IPS-18a (cell line): ENCODE measurements around the gene IL26.

Experiments used
- H3K27ac ChIP-seq: one replicate; pipeline ENCODE4 v1.5.1; 2013; ENCODE audit warnings: low read length
- H3K27me3 ChIP-seq: one replicate; pipeline ENCODE4 v1.6.1; 2013; ENCODE audit warnings: mild to moderate bottlenecking, low read length; ENCODE audit not compliant: control insufficient read depth, insufficient read depth
- H3K36me3 ChIP-seq: one replicate; pipeline ENCODE4 v1.6.1; 2013; ENCODE audit warnings: low read depth, low read length; ENCODE audit not compliant: control insufficient read depth
- H3K4me1 ChIP-seq: one replicate; pipeline ENCODE4 v1.6.1; 2013; ENCODE audit warnings: low read depth, low read length; ENCODE audit not compliant: control insufficient read depth
- H3K4me3 ChIP-seq: one replicate; pipeline ENCODE4 v1.5.1; 2013; ENCODE audit warnings: low read length
- H3K9ac ChIP-seq: one replicate; pipeline ENCODE4 v1.6.1; 2013; ENCODE audit warnings: mild to moderate bottlenecking, low read length, moderate library complexity
- H3K9me3 ChIP-seq: one replicate; pipeline ENCODE4 v1.6.1; 2013; ENCODE audit warnings: low read depth, low read length; ENCODE audit not compliant: control insufficient read depth

The IL26 gene

DNA sequence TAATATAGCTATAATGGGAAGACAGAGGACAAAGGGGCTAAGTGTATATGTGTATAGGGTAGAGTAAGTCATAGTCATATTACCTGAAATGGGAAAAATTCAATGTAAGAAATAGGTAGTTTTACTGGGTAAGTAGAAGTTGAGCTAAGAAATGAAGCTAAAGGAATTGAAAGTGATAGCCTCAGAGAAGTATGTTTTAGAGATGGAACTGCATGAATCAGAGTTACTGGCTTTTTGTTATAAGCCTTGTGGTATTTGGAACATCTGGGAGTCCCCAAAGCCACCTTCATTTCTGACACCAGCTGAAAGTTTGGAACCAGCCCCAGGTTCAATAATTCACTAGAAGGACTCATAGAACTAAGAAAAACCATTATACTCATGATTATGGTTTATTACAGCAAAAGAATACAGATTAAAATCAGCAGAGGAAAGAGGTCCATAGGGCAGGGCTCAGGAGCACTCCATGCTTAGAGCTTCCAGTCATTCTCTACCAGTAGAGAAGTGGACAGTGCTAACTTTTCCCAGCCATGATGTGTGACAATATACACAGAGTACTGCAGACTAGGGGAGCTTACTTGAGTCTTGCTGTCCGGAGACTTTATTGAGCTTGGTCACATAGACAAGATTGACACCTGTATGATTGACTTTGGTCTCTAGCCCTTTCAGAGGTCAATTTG is 56.3 kb downstream of the IL26 start:
- no peaks in the 10 kb centered on the region for H3K27me3 ChIP-seq
- H3K4me3 ChIP-seq = no peak overlapping the region
- no peaks in the 10 kb centered on the region for H3K9me3 ChIP-seq
- no peaks in the 10 kb centered on the region for H3K4me1 ChIP-seq
- no peaks in the 10 kb centered on the region for H3K36me3 ChIP-seq
- no peak overlapping the region for H3K27ac ChIP-seq
- H3K9ac ChIP-seq = no peak overlapping the region

DNA sequence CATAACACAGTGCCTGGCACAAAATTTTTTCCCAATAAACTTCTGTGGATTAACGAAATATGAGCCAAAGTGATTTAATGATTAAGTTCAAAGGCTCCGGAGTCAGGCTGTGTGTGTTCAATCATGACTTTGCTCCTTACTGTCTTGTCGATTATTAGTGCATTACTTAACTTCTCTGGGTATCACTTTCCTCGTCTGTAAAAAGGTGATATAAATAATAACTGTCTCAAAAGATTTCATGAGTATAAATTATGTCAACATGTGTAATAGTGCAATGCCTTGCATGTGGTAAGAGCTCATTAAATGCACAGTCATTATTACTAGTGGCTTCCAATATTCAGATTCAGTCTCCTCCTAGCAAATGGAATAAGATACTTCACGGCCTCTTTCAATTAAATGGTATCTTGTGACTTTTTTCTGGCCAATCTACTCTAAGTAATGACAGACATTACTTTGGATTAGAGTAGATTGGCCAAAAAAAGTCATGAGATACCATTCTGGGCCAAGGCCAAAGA is 59.2 kb downstream of the IL26 start:
- Histone ChIP-seq H3K4me1 (no peaks in the 10 kb centered on the region), H3K27me3 (no peaks in the 10 kb centered on the region), H3K4me3 (no peak overlapping the region), H3K9me3 (no peaks in the 10 kb centered on the region), H3K9ac (no peak overlapping the region), H3K36me3 (no peaks in the 10 kb centered on the region), H3K27ac (no peak overlapping the region)

DNA sequence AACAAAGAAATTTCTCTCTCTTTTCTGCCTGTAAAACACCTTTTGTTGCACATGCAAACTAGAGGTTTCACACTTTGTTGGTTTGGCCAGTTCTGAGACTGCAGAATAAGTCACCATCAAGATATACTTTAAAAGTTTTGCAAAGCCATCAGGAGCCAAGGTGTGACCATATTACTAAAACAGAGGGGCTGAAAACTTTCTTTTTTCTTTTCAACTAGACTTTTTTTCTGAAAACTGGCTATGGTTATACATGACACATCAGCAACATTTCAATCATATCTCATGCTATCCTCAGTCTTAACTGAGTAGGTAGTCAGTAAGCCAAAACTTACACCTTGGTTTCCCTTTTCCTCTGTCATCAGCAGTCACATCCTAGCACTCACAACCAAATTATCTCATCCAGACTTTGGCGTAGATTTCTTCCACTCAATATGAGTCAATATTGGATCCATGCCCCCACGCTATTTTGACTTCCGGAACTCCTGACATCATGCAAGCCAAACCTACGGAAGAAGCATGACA is 62.0 kb downstream of the IL26 start:
- Histone ChIP-seq H3K9ac (no peak overlapping the region), H3K36me3 (no peaks in the 10 kb centered on the region), H3K9me3 (no peaks in the 10 kb centered on the region), H3K4me1 (no peaks in the 10 kb centered on the region), H3K27me3 (no peaks in the 10 kb centered on the region), H3K4me3 (no peak overlapping the region), H3K27ac (no peak overlapping the region)

DNA sequence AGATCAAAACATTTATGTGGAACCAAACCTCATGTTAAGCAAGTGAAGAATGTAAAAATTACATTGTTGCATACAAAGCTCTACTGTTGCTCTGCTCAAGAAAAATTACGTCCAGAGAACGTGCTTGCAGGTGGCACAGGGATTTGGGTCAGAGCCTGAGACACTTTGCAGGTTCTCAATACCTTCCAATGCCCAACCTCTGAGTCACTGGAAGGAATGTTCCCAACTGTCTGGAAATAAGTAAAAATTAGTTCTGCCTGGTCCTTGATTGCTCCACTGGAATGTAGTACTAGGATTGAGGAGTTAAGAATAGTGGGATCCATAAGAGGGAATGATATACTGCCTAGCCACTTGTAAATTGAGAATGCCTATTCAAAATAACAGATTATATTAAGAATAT is 63.2 kb downstream of the IL26 start:
- Histone ChIP-seq H3K27me3 (no peaks in the 10 kb centered on the region), H3K9me3 (no peaks in the 10 kb centered on the region), H3K27ac (no peak overlapping the region), H3K36me3 (no peaks in the 10 kb centered on the region), H3K4me1 (no peaks in the 10 kb centered on the region), H3K4me3 (no peak overlapping the region), H3K9ac (no peak overlapping the region)

DNA sequence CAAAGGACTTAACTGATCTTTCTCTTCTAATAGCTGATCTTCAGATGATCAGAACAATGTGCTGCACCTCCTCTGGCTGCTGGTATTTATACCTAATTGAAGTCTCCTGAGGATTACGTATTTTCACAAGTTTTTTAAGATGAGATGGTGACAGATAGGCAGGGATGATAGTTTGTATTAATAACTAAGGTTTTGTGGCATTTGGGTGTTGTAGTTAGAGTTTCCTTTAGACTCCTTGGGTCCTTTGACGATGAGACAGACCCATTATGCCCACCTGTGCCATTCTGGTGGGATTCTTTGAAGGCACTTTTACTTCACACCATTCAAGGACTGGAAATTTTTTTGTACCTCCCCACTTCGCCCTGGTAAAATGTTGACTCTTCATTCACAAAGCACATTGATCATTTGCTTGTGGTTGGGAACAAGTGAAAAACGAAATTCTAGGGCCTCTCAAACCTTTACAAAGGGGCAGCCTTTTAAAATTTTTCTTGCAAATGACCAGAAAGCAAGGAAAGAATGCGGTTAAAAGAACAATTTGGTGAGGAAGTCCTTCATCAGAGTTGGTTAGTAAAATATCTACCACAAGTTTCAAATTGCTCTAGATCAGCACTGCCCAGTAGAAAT is 65.8 kb downstream of the IL26 start, which contains the start of gene IFNG:
Gene IFNG (minus strand): TSS at position 60 of the 624 bp plus-strand sequence. CDS start 125 bp downstream, outside the sequence.
- H3K4me1 ChIP-seq = no peaks in the 10 kb centered on the region
- no peak within 1 kb of the TSS for H3K9ac ChIP-seq
- H3K9me3 ChIP-seq = no peaks in the 10 kb centered on the region
- no peak within 1 kb of the TSS for H3K4me3 ChIP-seq
- no peaks in the 10 kb centered on the region for H3K27me3 ChIP-seq
- H3K27ac ChIP-seq = no peak within 1 kb of the TSS
- H3K36me3 ChIP-seq = no peaks in the 10 kb centered on the region

DNA sequence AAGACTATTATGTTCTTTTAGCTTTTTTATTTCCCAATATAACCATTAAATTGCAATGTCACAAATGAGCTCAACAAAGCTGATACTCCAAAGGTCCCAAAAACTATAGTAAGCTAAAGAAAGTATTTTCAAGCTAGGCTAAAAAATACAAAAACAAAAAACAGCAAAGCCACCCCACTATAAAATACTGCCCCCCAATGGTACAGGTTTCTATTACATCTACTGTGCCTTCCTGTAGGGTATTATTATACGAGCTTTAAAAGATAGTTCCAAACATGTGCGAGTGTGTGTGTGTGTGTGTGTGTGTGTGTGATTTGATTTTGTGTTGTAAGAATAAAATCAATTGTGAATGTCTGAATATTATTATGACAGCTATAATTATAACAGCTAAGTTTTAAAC is 67.2 kb downstream of the IL26 start:
- Histone ChIP-seq H3K36me3 (no peaks in the 10 kb centered on the region), H3K27ac (no peak overlapping the region), H3K4me1 (no peaks in the 10 kb centered on the region), H3K9ac (no peak overlapping the region), H3K27me3 (no peaks in the 10 kb centered on the region), H3K4me3 (no peak overlapping the region), H3K9me3 (no peaks in the 10 kb centered on the region)

DNA sequence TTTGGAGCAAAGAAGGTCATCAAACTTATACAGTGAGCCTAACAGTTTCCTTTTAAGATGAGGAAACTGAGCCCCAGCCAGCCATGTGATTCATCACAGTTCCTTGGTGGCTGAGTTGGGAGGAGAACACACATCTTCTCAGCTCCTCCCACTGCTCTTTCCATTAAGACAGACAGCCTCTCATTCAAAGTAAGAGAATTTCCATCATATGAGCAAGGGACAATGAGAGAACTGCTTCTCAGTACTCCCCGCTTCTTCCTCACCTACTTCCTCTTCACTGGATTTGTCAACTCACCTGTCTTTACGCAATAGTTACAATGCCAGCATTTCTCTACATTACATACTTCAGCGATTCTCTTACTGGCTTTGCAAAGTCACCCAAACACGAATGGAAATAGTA is 68.2 kb downstream of the IL26 start:
- Histone ChIP-seq H3K9ac (no peak overlapping the region), H3K27ac (no peak overlapping the region), H3K9me3 (no peaks in the 10 kb centered on the region), H3K27me3 (no peaks in the 10 kb centered on the region), H3K4me1 (no peaks in the 10 kb centered on the region), H3K4me3 (no peak overlapping the region), H3K36me3 (no peaks in the 10 kb centered on the region)

DNA sequence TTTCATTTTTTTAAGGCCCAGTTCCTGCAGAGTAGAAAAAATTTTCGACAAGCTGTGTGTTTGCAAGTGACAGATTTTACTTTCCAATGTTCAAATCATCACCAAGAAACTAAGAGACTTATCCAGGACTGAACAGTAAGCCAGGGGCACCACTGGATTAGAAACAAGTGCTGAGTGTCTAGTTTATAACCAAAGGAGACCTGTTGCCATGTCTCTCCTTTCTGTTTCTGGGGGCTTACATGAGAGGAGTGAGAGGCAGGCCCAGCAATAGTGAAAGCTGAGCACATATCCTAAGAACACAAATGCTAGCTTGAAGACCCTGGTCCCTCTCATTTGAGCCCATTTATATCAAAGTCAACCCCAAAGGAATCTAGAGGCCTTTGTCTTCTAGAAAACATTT is 69.0 kb downstream of the IL26 start:
- H3K4me1 ChIP-seq = no peaks in the 10 kb centered on the region
- H3K36me3 ChIP-seq = no peaks in the 10 kb centered on the region
- H3K27me3 ChIP-seq = no peaks in the 10 kb centered on the region
- H3K9ac ChIP-seq = no peak overlapping the region
- H3K27ac ChIP-seq = no peak overlapping the region
- no peak overlapping the region for H3K4me3 ChIP-seq
- no peaks in the 10 kb centered on the region for H3K9me3 ChIP-seq

DNA sequence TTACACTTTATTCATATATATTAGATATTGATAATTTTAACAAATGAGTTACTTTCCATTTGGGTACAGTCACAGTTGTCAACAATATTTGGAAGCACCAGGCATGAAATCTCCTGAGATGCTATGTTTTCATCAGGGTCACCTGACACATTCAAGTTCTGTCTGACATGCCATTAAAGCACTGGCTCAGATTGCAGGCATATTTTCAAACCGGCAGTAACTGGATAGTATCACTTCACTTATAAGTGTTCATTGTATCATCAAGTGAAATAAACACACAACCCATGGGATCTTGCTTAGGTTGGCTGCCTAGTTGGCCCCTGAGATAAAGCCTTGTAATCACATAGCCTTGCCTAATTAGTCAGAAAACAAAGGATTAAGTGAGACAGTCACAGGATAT is 70.8 kb downstream of the IL26 start:
- Histone ChIP-seq H3K4me3 (no peak overlapping the region), H3K27me3 (no peaks in the 10 kb centered on the region), H3K9ac (no peak overlapping the region), H3K36me3 (no peaks in the 10 kb centered on the region), H3K9me3 (no peaks in the 10 kb centered on the region), H3K27ac (no peak overlapping the region), H3K4me1 (no peaks in the 10 kb centered on the region)
